GM23248 (cell line): Measurements from ENCODE around the gene SNX19. TPM values are rescaled to one million over a fixed set of nuclear protein-coding genes. Genes with fewer than 3 reads are reported as not detected.
A peak's percentile ranks its signal among the peaks of the same experiment; 100 is the strongest.

Experiments used
- DNase-seq: peaks from one replicate; pipeline ENCODE4 v3.0.0-alpha.2; 2015
- H2AFZ ChIP-seq: fragments of 200-600 bp; sonication (generic); 2 replicates; pipeline ENCODE4 v1.6.1; 2016; ENCODE audit warnings: antibody characterized with exemption
- H3F3A ChIP-seq: fragments of 200-600 bp; sonication (generic); 2 replicates; pipeline ENCODE4 v1.6.1; 2016; ENCODE audit warnings: mild to moderate bottlenecking, antibody characterized with exemption, mixed run types; ENCODE audit not compliant: insufficient read depth
- H3K27ac ChIP-seq: fragments of 200-600 bp; sonication (generic); 2 replicates; pipeline ENCODE4 v1.5.1; 2016; ENCODE audit warnings: mild to moderate bottlenecking
- H3K27me3 ChIP-seq: fragments of 200-600 bp; sonication (generic); replicated peaks from 2 replicates; pipeline ENCODE4 v1.6.1; 2016; ENCODE audit warnings: mild to moderate bottlenecking; ENCODE audit not compliant: insufficient read depth
- H3K36me3 ChIP-seq: fragments of 200-600 bp; sonication (generic); 2 replicates; pipeline ENCODE4 v1.6.1; 2016; ENCODE audit warnings: low read depth, mild to moderate bottlenecking
- H3K4me1 ChIP-seq: fragments of 200-600 bp; sonication (generic); 2 replicates; pipeline ENCODE4 v1.6.1; 2016; ENCODE audit warnings: mild to moderate bottlenecking; ENCODE audit not compliant: insufficient read depth
- H3K4me2 ChIP-seq: fragments of 200-600 bp; sonication (generic); one replicate; pipeline ENCODE4 v1.6.1; 2016; ENCODE audit warnings: mild to moderate bottlenecking; ENCODE audit not compliant: unreplicated experiment
- H3K4me3 ChIP-seq: fragments of 200-600 bp; sonication (generic); 2 replicates; pipeline ENCODE4 v1.5.1; 2016; ENCODE audit warnings: mild to moderate bottlenecking
- H3K79me2 ChIP-seq: fragments of 200-600 bp; sonication (generic); 2 replicates; pipeline ENCODE4 v1.6.1; 2016; ENCODE audit warnings: mild to moderate bottlenecking; ENCODE audit not compliant: insufficient read depth
- H3K9ac ChIP-seq: fragments of 200-600 bp; sonication (generic); 2 replicates; pipeline ENCODE4 v1.6.1; 2016; ENCODE audit warnings: mild to moderate bottlenecking
- H3K9me2 ChIP-seq: fragments of 200-600 bp; sonication (generic); 2 replicates; pipeline ENCODE4 v1.6.1; 2016; ENCODE audit warnings: mixed run types, mild to moderate bottlenecking, moderate library complexity; ENCODE audit not compliant: insufficient read depth
- H3K9me3 ChIP-seq: fragments of 200-600 bp; sonication (generic); one replicate; pipeline ENCODE4 v1.6.1; 2017; ENCODE audit warnings: low read depth
- H4K20me1 ChIP-seq: fragments of 200-600 bp; sonication (generic); 2 replicates; pipeline ENCODE4 v1.6.0; 2016; ENCODE audit not compliant: insufficient read depth
- EZH2 ChIP-seq: fragments of 200-600 bp; sonication (generic); IDR thresholded peaks from 2 replicates; pipeline ENCODE4 v1.6.1; 2018; ENCODE audit warnings: antibody characterized with exemption, mild to moderate bottlenecking; ENCODE audit not compliant: insufficient read depth, poor library complexity, severe bottlenecking
- EZH2phosphoT487 ChIP-seq: fragments of 200-600 bp; sonication (generic); IDR thresholded peaks from 2 replicates; pipeline ENCODE4 v1.6.1; 2018; ENCODE audit warnings: antibody characterized with exemption, moderate library complexity, mild to moderate bottlenecking, low read depth; ENCODE audit not compliant: insufficient read depth
- WGBS, 2 experiments: methylation state at CpG; one replicate each; pipeline ENCODE4 v1.1.6; 2015 to 2017; ENCODE audit warnings: low lambda C conversion rate in 2 of 2, low coverage in 1 of 2; ENCODE audit errors: missing lambda C conversion rate in 2 of 2; 5-methylcytosine and 5-hydroxymethylcytosine counted together
- in situ Hi-C: fragments of 300-500 bp; cut with MboI; formaldehyde crosslinking; loops from 2 replicates; pipeline ENCODE4 v1.15.0; 2020
- polyA plus RNA-seq: library from polyadenylated mRNA; unstranded; fragments of >200 nt; fragmentation: Nextera tagmentation; extraction: Ambion mirVana; gene quantifications from 2 replicates; pipeline ENCODE4 v1.2.1, GENCODE V29; 2016
- total RNA-seq: library from RNA; depleted of rRNA; stranded (reverse); fragments of >200 nt; shearing (Covaris generic); gene quantifications from 2 replicates; pipeline ENCODE4 v1.2.3, GENCODE V29; 2014; rRNA removed

Gene SNX19, protein sequence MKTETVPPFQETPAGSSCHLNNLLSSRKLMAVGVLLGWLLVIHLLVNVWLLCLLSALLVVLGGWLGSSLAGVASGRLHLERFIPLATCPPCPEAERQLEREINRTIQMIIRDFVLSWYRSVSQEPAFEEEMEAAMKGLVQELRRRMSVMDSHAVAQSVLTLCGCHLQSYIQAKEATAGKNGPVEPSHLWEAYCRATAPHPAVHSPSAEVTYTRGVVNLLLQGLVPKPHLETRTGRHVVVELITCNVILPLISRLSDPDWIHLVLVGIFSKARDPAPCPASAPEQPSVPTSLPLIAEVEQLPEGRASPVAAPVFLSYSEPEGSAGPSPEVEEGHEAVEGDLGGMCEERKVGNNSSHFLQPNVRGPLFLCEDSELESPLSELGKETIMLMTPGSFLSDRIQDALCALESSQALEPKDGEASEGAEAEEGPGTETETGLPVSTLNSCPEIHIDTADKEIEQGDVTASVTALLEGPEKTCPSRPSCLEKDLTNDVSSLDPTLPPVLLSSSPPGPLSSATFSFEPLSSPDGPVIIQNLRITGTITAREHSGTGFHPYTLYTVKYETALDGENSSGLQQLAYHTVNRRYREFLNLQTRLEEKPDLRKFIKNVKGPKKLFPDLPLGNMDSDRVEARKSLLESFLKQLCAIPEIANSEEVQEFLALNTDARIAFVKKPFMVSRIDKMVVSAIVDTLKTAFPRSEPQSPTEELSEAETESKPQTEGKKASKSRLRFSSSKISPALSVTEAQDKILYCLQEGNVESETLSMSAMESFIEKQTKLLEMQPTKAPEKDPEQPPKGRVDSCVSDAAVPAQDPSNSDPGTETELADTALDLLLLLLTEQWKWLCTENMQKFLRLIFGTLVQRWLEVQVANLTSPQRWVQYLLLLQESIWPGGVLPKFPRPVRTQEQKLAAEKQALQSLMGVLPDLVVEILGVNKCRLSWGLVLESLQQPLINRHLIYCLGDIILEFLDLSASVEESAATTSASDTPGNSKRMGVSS
- total RNA-seq (81.9 and 96.4 TPM in 2 replicates), polyA plus RNA-seq (35.1 and 40.3 TPM in 2 replicates)

DNA sequence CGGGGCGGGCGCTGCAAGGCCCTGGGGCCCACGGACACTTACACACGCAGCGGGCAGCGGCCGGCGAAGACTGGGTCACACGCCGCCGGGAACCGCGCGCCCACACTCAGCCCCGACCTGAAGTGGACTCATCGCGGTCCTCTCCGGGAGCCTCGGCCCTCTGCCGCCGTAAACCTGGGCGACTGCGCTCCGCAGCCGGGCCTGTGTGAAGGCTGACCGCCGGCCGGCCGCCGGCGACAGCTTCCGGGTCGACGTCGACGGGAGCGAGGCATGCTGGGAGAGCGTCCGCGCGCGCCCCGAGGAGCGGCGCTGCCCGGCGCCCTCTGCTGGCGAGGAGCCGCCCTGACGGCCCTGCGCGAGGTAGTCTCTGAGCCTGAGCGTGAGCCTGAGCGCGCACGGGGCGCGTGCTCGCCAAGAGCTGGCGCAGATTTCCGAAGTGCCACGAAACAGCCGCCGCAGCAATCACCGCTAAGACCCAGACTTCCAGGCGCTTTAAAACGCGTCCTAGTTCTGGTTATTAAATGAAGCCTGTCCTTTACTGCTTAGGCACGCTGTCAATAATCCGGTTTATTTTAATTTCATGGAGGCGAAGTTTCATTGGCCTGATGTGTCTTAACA is at the start of gene SNX19:
SNX19 (minus strand) TSS at position 242 of the 618 bp plus-strand sequence. CDS start 540 bp downstream, outside the sequence.
- 0 to 1% methylated on average over 63 to 65 of the region's 72 CpGs for WGBS, 2 experiments
- Histone ChIP-seq H3K9ac (peak within 1 kb of the TSS; percentile 98), H3K9me2 (no peaks in the 10 kb centered on the region), H3K79me2 (peaks cover 49% of the 10 kb centered on the region), H2AFZ (peak within 1 kb of the TSS; percentile 92), H3K4me1 (peaks cover 30% of the 10 kb centered on the region), H3F3A (peaks cover 18% of the 10 kb centered on the region), H3K9me3 (no peaks in the 10 kb centered on the region), H3K4me2 (peak within 1 kb of the TSS; percentile 94), H3K4me3 (peak within 1 kb of the TSS; percentile 85), H4K20me1 (no peaks in the 10 kb centered on the region), H3K27me3 (no peaks in the 10 kb centered on the region), H3K27ac (peak within 1 kb of the TSS; percentile 69), H3K36me3 (peaks cover 16% of the 10 kb centered on the region)
- no peak for TF ChIP-seq EZH2phosphoT487
- no peak for TF ChIP-seq EZH2
- DNase-seq, result peak; percentile 95
- in situ Hi-C loops, result no loop called here

DNA sequence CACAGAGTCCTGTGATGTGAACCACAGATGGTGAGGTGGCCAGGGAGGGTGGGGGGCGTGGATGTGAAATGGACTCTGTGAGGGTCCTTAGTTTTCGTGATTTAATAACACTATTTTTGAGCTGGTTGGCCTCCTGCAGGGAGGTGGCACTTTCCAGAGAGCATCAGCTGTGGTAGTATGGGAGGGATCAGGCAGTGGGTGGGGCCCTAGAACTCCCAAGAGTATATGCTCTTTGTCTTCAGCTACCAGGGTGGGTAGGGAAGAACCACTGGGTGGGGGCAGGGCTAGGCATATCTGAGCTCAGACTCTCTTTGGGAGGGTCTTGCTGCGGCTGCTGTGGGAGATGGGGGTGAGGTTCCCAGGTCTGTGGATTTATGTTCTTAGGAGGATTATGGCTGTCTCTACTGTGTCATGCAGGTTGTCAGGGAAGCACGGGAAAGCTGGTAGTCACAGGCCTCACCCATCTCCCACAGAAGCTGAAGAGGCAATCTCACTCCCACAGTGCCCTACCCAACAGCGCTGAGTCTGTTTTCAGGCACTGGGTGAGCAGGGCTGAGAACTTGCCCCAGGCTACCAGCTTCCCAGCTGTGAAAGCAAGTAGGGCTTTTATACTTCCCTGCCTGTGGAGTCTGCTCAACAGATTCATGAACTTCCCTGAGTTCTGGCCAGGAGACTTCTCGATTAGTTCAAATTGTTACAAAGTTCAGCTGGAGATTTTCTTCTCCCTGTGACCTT is 47.9 kb upstream of the SNX19 start:
- Histone ChIP-seq H2AFZ (no peak overlapping the region), H4K20me1 (no peaks in the 10 kb centered on the region), H3K9ac (no peak overlapping the region), H3K9me3 (no peaks in the 10 kb centered on the region), H3K9me2 (no peaks in the 10 kb centered on the region), H3K4me1 (no peaks in the 10 kb centered on the region), H3K36me3 (no peaks in the 10 kb centered on the region), H3K4me3 (no peak overlapping the region), H3K27ac (no peak overlapping the region), H3K79me2 (no peaks in the 10 kb centered on the region), H3K4me2 (no peak overlapping the region), H3K27me3 (peaks cover 6% of the 10 kb centered on the region), H3F3A (no peaks in the 10 kb centered on the region)
- no peak for TF ChIP-seq EZH2phosphoT487
- WGBS, 2 experiments, result 51 to 52% methylated on average over 6 of the region's 6 CpGs
- in situ Hi-C loops, result no loop called here
- no peak for DNase-seq

DNA sequence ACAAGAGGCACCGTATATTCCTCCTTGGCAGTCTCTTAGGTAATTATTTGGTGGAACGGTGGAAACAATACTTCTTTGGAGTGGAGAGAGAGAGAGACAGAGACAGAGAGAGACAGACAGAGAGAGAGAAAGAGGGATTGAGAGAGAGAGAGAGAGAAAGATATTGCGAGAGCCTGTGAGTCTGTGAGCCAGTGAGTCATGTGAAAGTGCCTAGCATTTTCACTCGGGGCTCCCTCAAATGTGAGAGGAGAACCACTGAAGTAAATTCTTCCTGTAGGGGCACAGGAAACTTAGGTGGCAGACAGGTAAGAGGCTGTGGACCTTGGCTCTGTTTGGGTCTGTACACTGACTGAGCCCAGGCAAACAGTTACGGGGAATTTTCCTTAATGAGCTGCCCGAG is 31.6 kb upstream of the SNX19 start:
- Histone ChIP-seq H3K9ac (no peak overlapping the region), H3K36me3 (no peaks in the 10 kb centered on the region), H3K27me3 (no peaks in the 10 kb centered on the region), H3K9me2 (no peaks in the 10 kb centered on the region), H4K20me1 (no peaks in the 10 kb centered on the region), H3K4me3 (no peak overlapping the region), H3K27ac (no peak overlapping the region), H2AFZ (peak overlapping the region; percentile 62; the same call in 1 of the 2 replicates), H3F3A (peaks cover 4% of the 10 kb centered on the region), H3K4me2 (no peak overlapping the region), H3K9me3 (no peaks in the 10 kb centered on the region), H3K79me2 (no peaks in the 10 kb centered on the region), H3K4me1 (peaks cover 25% of the 10 kb centered on the region)
- in situ Hi-C loops, result no loop called here
- 76 to 77% methylated on average over 6 of the region's 6 CpGs for WGBS, 2 experiments
- peak; percentile 56 for DNase-seq
- no peak for TF ChIP-seq EZH2phosphoT487
- no peak for TF ChIP-seq EZH2
